Islet precursor cell (in vitro differentiated cells): ENCODE measurements around the gene CFC1.
A peak's percentile ranks its signal among the peaks of the same experiment; 100 is the strongest.
"Not testable (repeated sequence)": the region's sequence is repeated elsewhere in the genome, so short reads cannot be mapped to it uniquely, and the experiment has no call there.

Experiments used
- DNase-seq: peaks from one replicate; pipeline ENCODE4 v3.0.0-alpha.2; 2018

Gene CFC1

GRCh38 chr2:130599393-130599792, at the start of gene CFC1:
Gene CFC1, minus strand, starts transcription at chr2:130599575. Its CDS starts 288 bp downstream, at chr2:130599287.
- DNase-seq, result not testable (repeated sequence)

- not testable (repeated sequence) for DNase-seq
Observed at GRCh38 chr2:130641688-130642087, 42.3 kb upstream of the CFC1 start.

DNA sequence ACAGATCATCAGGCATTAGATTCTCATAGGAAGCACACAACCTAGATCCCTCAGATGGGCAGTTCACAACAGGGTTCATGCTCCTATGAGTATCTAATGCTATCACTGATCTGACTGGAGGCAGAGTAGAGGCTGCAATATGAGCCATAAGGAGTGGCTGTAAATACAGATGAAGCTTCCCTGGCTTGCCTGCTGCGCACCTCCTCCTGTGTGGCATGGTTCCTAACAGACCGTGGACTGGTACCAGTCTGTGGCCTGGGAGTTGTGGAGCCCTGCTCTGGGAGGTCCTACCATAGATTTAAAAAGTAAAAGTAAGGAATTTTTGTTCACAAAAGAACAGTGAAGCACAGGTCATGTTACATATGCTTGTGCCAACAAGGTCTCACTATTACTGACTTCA, 39.6 kb upstream of the CFC1 start:
- DNase-seq, result not testable (repeated sequence)

DNA sequence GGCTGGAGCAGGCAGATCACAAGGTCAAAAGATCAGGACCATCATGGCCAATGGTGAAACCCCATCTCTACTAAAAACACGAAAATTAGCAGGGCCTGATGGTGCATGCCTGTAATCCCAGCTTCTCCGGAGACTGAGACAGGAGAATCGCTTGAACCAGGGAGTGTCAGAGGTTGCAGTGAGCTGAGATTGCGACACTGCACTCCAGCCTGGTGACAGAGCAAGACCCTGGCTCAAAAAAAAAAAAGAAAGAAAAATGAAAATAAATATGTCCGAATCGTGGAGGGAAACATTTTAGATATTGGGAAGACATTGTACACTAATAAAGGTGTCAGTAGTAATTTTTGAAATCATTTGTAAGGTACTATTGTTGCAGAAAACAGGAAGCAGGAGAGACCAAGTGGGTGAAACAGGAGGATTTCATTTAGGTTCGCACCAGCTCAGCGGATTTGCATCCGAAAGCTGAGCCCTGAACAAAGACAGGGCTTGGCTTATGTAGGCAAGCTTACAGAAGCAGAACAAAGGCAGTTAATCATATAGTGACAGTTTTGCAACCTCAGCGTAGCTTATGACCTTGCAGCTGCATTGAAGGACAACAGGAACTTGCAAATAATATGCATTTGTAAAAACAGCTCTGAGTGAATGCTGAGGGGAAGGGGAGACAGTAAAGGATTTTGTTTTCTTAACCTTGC, 29.6 kb upstream of the CFC1 start:
- DNase-seq, result not testable (repeated sequence)

DNA sequence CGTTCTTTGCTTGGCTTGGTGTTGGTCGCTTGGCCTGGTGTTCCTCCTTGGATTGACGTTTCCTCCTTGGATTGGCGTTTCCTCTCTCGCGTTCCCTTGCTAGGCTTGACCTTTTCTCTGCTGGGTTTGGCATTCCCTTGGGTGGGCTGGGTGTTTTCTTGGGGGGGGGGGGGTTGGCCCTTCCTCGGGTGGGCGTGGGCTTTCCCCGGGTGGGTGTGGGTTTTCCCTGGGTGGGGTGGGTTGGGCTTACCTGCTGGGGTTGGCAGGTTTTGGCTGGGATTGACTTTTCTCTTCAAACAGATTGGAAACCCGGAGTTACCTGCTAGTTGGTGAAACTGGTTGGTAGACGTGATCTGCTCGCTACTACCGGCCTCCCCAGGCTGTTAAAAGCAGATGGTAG, 11.8 kb upstream of the CFC1 start, which contains the start of gene POTEJ:
TSS of gene POTEJ (plus strand) at position 301 of the 400 bp plus-strand sequence. CDS start at position 394, 93 bp downstream.
- DNase-seq, result not testable (repeated sequence)

GRCh38 chr2:130610486-130610885, 11.1 kb upstream of the CFC1 start:
- DNase-seq, result peak; percentile 26

DNA sequence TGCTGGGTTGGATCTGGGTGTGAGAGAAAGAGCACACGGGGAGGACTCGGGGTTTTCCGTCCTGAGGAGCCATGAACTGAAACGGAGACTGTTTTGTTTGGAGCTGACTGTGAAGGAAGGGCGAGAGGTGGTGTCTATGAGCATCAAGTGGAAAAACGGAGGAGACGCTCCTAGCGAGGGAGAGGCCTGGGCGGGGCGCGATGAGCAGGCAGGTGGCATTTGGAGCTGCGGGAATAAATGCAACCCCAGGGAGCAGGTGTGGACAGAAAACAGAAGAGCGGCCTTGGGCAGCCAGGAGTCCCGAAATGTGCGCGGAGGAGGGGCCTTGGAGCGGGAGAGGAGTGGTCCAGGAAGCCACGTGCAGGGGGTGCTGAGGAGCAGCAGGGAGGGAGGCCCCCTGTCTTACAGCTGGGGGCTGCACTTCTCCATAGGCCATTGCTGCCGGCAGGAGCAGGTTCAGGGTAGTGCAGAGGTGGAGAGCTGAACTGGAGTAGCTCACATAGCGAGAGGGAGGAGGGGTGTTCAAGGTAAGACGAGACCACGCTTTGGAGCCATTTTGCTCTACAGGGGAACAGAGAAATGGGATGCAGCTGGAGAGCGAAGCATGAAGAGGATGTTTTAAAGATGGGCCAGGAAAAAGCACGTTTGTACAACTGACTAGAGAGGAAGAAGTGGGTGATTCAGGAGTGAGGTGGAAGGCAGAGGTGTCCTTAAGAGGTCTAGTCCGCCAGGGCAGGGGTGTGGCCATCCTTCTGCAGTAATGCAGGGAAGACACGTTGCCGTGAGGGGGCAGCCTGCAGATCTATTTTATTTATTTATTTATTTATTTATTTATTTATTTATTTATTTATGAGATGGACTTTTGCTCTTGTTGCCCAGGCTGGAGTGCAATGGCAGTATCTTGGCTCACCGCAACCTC, 9.9 kb upstream of the CFC1 start:
- DNase-seq, result not testable (repeated sequence)

GRCh38 chr2:130608276-130609001, 9.1 kb upstream of the CFC1 start:
- DNase-seq, result not testable (repeated sequence)

- not testable (repeated sequence) for DNase-seq
Observed at GRCh38 chr2:130601648-130602302, 2.4 kb upstream of the CFC1 start.

DNA sequence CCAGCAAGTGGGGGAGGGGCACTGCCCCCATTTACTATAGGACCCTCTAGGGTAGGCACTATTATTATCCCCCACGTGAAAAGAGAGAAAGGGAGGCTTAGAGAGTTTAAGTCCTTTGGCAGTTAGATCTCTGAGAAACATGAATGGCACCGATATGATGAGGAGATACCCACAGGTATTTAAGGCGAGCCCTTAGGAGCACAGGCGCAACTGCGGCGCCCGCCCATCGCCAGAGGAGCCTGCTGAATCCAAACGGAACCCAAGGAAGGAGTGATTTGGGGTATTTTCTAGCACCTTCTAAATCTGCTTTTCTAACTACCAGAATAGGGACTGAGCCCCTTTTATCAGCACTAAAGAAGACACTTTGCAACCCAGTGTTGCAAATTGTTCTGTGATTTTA, 551 bp upstream of the CFC1 start:
- not testable (repeated sequence) for DNase-seq

DNA sequence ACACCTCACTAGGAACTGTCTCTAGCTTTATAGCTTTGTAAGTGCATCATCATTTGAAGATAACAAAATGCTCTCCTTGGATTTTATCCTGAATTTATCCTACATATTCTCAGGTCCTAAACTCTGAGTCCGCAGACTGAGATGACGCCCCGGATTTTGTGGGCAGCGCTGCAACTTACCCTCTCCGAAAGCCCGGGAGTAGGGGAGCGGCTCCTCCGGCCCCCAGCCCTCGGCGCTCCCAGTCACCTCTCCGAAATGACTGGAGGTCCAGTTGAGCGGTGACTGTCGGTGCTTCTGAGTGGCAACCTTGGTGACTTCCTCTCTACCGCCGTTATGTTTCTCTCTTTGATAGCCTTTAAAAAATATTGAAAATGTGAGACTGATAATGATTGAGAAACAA, 912 bp downstream of the CFC1 start:
- not testable (repeated sequence) for DNase-seq

- not testable (repeated sequence) for DNase-seq
Observed at GRCh38 chr2:130597994-130598393, 1.4 kb downstream of the CFC1 start.

GRCh38 chr2:130596757-130597156, 2.6 kb downstream of the CFC1 start:
- not testable (repeated sequence) for DNase-seq

DNA sequence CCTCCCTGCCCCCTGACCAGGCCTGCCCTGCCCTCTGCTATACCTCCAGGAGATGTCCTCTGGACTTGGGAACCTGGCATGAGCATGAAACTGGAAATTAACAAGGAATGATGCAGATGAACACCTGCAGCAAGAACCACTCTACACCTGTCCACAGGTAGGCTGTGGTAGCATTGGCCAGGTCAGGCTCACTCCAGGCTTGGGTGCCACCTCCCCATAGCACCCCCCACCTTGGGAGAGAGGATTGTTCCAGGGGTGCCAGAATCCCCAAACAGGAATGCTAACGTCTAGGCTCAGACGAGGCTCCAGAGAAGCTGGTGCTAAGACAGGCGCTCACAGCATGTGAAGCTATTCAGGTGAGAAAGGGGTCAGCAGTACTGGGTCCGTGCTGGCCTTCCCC, 5.4 kb downstream of the CFC1 start:
- DNase-seq, result not testable (repeated sequence)

- not testable (repeated sequence) for DNase-seq
Observed at GRCh38 chr2:130592791-130593414, 6.5 kb downstream of the CFC1 start.

GRCh38 chr2:130590842-130591359, 8.5 kb downstream of the CFC1 start:
- DNase-seq, result not testable (repeated sequence)

DNA sequence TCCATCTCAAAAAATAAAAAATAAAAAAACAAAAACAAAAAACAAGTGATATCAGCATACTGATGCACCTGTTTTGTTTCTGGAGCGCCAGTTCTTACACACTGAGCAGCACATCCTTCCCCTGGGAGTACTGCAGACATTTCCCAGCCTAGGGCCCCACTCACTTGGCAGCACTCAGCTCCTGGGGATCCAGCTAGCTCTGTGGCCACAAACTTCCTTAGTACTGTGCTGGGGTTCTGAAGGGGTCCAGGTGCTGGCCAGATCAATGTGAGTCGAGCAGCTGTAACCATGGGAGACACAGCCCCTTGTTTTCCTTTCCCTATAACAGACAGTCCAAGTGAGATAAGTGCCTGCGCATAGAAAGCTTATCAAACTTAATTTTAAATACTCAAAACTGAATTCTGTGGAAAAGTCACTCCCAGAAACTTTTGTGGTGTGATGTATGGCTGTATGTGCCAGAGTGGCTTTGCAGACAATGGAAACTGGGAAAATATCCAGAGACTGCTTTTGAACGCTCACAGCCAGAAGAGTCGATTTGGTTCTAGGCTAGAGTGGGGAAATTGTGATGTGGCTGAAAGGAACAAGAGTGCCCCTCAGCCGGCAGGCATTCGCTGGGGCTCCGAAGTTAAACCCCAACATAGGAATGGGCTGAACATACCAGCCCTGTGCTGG, 9.1 kb downstream of the CFC1 start:
- DNase-seq, result not testable (repeated sequence)

DNA sequence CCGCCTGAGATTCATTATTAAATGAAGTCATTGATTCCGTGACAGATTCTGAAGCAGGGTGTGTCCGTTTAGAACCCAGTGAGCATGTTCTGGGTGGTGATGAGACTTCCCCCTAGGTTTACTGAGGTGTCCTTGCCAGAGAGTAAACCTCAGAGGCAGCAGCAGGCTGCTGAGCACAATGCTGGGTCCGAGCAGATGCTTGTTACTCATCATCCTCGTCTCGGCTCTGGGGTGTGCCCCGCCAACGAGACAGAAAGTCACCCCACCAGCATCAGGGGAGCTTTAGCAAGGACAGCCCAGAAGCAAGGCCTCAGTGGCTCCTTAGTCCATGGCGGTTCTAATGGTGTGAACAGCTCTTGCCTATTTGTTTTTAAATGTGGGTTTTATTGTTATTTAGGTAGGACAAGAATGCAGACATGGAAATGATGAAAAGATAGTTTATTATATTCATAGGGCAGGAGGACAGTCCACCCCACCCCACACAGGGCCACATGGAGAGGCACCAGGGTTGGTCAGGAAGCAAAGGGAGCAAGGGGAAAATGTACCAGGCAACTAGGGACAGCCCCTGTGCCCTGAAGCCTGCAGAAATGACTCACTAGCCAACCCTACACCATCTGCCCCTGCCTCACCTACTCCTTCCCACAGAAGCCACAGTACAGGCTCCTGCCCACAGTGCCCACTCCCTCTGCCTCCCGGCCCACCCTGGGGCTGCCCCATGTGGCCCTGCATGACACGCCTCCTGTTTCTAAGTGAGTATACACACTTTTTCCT, 10.5 kb downstream of the CFC1 start:
- not testable (repeated sequence) for DNase-seq

GRCh38 chr2:130584726-130585125, 14.6 kb downstream of the CFC1 start:
- DNase-seq, result not testable (repeated sequence)

DNA sequence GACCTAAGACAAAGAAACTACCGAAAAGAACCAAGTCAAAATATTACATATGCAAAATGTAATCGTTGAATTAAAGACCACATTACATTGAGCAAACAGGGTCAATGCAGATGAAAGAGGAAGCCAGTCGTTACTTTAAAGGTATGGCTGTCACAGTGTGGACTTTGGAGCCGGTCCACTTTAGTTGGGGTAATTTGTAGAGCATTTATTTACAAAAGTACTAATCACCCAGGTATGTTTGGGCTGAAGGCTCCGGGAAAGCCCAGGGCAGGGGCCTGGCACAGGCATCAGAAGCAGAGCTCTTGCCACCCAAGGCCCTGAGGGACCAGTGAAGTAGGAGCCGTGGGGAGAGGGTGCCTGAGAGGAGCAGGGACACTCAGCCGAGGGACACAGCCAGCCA, 15.8 kb downstream of the CFC1 start:
- DNase-seq, result not testable (repeated sequence)
